Activated T-helper 1 cell treated with anti-CD3 and anti-CD28 coated beads, Interleukin-2, amount 50 U/mL, for 16 hours (primary cell): ENCODE results near the gene UBXN10.

ENCODE experiments used
- DNase-seq, 2 donors: peaks; one replicate each; pipeline ENCODE4 v3.0.0-alpha.2; 2020; ENCODE audit warnings: low read depth in 1 of 2, low spot score in 1 of 2

UBXN10 gene

DNA sequence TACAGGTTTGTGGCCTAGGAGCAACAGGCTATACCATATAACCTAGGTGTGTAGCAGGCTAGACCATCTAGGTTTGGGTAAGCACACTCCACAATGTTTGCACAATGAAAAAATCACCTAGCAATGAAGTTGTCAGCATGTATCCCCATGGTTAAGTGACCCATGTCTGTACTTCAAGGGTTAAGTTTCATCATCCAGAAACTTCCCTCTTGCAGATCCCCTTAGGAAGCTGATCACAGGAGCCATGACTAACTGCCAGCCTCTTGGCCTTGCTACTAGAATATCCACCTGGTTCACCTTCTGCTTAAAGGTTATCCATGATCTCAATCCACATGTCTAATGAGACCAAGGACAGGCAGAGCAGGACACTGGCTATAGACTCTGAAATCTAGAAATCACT, 3.5 kb upstream of the UBXN10 start:
- DNase-seq: no peak

DNA sequence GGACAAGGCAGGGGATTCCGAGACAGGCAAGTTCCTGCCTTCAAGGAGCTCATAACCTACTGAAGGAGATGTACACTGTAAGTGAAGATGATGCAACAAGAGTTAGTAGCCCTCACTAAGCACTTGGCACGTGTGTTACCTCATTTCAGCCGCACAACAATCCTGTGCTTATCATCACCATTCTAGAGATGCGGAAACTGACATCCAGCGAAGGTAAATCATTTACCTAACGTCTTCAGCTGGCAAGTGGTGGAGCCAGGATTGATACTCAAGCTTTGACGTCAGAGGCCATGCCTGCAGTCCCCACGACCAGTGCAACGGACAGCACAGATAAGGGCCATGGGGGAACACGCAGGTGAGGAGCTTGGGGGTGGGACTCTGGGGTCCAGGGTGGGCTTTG, 2.9 kb upstream of the UBXN10 start:
- DNase-seq: no peak

- no peak for DNase-seq
Observed at GRCh38 chr1:20183616-20184271, 2.2 kb upstream of the UBXN10 start.

- no peak for DNase-seq
Observed at GRCh38 chr1:20184481-20184900, 1.4 kb upstream of the UBXN10 start.

- peak; percentile 22 to 35 for DNase-seq
Observed at GRCh38 chr1:20184997-20185833, 681 bp upstream of the UBXN10 start.

- peak in 1 of 2 donors; percentile 7 for DNase-seq
Observed at GRCh38 chr1:20187103-20187812, 1.4 kb downstream of the UBXN10 start.

- no peak for DNase-seq
Observed at GRCh38 chr1:20187813-20188454, 2.0 kb downstream of the UBXN10 start.

- no peak for DNase-seq
Observed at GRCh38 chr1:20188455-20188817, 2.5 kb downstream of the UBXN10 start.

- DNase-seq: no peak
Observed at GRCh38 chr1:20189664-20190063, 3.8 kb downstream of the UBXN10 start.

- DNase-seq: no peak
Observed at GRCh38 chr1:20190256-20191160, 4.6 kb downstream of the UBXN10 start.

- DNase-seq: no peak
Observed at GRCh38 chr1:20191266-20191825, 5.5 kb downstream of the UBXN10 start.

GRCh38 chr1:20192364-20192763, 6.5 kb downstream of the UBXN10 start:
- DNase-seq: no peak

GRCh38 chr1:20192871-20193411, 7.0 kb downstream of the UBXN10 start:
- DNase-seq: no peak

DNA sequence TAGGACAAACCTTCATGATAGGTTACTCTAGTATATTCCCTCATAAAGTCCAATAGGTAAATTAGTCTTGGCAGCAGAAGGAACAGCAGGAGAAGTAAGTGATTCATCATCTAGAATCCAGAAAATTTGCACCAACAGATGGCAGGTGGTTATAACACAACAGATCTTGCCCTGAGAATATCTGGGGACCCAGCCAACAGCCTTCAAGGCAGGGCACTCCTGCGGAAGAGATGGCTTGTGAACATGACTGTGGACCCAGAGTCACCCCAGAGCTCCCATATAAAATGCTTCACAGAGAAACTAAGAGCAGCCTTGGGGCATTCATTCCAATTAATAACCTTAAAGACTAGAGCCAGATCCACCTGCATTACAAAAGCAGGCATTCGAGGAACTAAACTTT, 8.3 kb downstream of the UBXN10 start:
- no peak for DNase-seq

- DNase-seq: peak; percentile 51 to 54
Observed at GRCh38 chr1:20194757-20195461, 9.0 kb downstream of the UBXN10 start.

GRCh38 chr1:20195462-20195780, 9.5 kb downstream of the UBXN10 start:
- no peak for DNase-seq

- DNase-seq: no peak
Observed at GRCh38 chr1:20197329-20197791, 11.5 kb downstream of the UBXN10 start.

DNA sequence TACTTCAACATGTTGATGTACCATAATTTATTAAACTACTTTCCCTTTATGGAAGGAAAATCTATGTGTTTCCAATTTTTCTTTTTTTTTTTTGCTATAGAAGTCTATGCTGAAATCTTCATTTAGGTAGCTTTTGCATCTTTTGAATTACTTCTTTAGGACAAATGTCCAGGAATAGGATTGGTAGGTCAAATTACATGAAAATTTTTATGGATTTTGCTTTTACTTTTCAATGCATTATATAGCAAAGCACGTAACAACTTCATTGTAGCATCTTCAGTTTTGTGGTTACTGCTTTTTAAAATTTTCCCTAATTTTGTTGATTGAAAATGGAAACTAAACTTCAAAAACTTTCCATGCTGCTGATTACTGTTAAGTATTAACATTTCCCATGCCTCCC, 12.4 kb downstream of the UBXN10 start:
- DNase-seq: no peak

DNA sequence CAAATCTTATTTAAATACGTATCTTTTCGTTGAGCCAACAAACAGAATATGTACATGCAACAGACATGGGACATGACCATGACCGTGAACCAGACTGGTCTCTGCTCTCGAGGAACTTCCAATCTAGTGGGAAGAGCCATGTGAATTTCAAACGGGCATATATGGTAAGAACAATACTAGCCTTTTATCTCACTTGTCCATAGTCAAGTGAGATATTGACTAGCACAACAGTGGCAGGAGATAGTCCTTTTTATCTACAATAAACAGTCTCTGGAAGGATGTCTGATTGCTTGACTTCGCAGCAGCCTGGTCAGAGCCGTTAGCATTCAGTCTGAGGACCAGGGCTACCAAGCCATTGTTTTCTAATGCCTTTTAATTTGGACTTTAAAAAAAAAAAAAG, 13.0 kb downstream of the UBXN10 start:
- DNase-seq: no peak
